Activated B cell treated with CpG ODN at 0.5 μM for 24 hours (primary cell): ENCODE results near the gene TAP1. TPM values are rescaled to one million over a fixed set of nuclear protein-coding genes. Genes with fewer than 3 reads are reported as not detected.
A peak's percentile ranks its signal among the peaks of the same experiment; 100 is the strongest.

Experiments
- ATAC-seq: fragments of 200-7000 bp; cut with Tn5 transposase; one replicate; pipeline ENCODE4 v1.10.0; 2021; ENCODE audit warnings: low read depth, mild to moderate bottlenecking, moderate library complexity
- CTCF ChIA-PET: fragments of 350-600 bp; sonication (Branson Sonifier 250); formaldehyde crosslinking; loops from one replicate; lab custom pipeline; 2021; ENCODE audit warnings: antibody characterized with exemption; lab: Charles Lee
- POLR2A ChIA-PET: fragments of 350-600 bp; sonication (Branson Sonifier 250); formaldehyde crosslinking; loops from one replicate; lab custom pipeline; 2021; ENCODE audit warnings: antibody characterized with exemption; lab: Charles Lee
- DNase-seq: peaks from one replicate; pipeline ENCODE4 v3.0.0; 2022
- H3K27ac Mint-ChIP-seq: one replicate; pipeline ENCODE4 v1.8.0; 2020; ENCODE audit warnings: mixed read lengths
- H3K27me3 Mint-ChIP-seq: one replicate; pipeline ENCODE4 v1.8.0; 2021; ENCODE audit warnings: mixed read lengths
- H3K36me3 Mint-ChIP-seq: one replicate; pipeline ENCODE4 v1.8.0; 2021; ENCODE audit warnings: low read depth, mixed read lengths
- H3K4me1 Mint-ChIP-seq: one replicate; pipeline ENCODE4 v1.8.0; 2021; ENCODE audit warnings: mixed read lengths
- H3K4me3 Mint-ChIP-seq: one replicate; pipeline ENCODE4 v1.8.0; 2020; ENCODE audit warnings: mild to moderate bottlenecking, mixed read lengths
- H3K9me3 Mint-ChIP-seq: one replicate; pipeline ENCODE4 v1.8.0; 2020; ENCODE audit warnings: mixed read lengths
- intact Hi-C: fragments of 100-400 bp; cut with micrococcal nuclease; formaldehyde crosslinking; loops from one replicate; pipeline ENCODE4 v1.15.1; 2024
- total RNA-seq: library from RNA; stranded (reverse); gene quantifications from 2 replicates; pipeline ENCODE4 v1.2.3, GENCODE V29; 2022
- TF ChIP-seq, protein P1 (sequence below): fragments of 200-600 bp; IDR thresholded peaks from one replicate; pipeline ENCODE4 v1.8.0; 2022; ENCODE audit warnings: antibody characterized with exemption, mild to moderate bottlenecking

The TAP1 gene, protein sequence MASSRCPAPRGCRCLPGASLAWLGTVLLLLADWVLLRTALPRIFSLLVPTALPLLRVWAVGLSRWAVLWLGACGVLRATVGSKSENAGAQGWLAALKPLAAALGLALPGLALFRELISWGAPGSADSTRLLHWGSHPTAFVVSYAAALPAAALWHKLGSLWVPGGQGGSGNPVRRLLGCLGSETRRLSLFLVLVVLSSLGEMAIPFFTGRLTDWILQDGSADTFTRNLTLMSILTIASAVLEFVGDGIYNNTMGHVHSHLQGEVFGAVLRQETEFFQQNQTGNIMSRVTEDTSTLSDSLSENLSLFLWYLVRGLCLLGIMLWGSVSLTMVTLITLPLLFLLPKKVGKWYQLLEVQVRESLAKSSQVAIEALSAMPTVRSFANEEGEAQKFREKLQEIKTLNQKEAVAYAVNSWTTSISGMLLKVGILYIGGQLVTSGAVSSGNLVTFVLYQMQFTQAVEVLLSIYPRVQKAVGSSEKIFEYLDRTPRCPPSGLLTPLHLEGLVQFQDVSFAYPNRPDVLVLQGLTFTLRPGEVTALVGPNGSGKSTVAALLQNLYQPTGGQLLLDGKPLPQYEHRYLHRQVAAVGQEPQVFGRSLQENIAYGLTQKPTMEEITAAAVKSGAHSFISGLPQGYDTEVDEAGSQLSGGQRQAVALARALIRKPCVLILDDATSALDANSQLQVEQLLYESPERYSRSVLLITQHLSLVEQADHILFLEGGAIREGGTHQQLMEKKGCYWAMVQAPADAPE
- 148 and 151 TPM in 2 replicates for total RNA-seq

DNA sequence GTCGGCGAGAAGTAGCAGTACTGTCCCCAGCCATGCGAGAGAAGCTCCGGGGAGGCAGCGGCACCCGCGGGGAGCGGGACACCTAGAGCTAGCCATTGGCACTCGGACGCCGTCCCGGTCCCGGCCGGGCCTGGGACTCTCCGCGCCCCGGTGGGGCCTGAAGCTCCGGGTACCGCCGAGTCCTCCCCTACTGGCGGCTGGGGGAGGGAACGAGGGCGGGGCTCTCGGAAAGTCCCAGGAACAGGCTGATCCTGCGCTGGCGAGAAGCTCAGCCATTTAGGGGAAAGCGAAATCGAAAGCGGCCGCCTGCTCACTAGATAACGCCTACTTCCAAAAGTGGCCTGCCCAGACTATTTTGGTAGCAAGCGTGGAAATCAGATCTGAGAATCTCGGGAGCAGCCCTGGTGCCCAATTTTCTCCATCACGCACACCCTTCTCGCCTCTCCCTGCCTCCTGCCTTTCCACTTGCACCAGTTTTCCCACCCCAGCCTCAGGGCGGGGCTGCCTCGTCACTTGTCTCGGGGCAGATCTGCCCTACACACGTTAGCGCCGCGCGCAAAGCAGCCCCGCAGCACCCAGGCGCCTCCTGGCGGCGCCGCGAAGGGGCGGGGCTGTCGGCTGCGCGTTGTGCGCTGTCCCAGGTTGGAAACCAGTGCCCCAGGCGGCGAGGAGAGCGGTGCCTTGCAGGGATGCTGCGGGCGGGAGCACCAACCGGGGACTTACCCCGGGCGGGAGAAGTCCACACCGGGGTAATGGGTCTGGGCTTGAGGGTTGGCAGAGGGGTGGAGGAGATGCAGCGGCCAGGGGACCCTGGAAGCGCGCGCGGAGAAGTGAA, at the start of gene TAP1, which contains the start of gene PSMB9:
Gene TAP1, minus strand, starts transcription at position 164 of the 835 bp plus-strand sequence. Its CDS starts 68 bp downstream, at position 96.
Gene PSMB9, plus strand, starts transcription at position 652 of the 835 bp plus-strand sequence. Its CDS starts 38 bp downstream, at position 690.
- Mint-ChIP-seq H3K4me3 (peak within 1 kb of the TSS; percentile 99), H3K9me3 (no peaks in the 10 kb centered on the region), H3K36me3 (peaks cover 93% of the 10 kb centered on the region), H3K27ac (peak within 1 kb of the TSS; percentile 98), H3K27me3 (no peaks in the 10 kb centered on the region), H3K4me1 (peaks cover 77% of the 10 kb centered on the region)
- DNase-seq = peak; percentile 91
- intact Hi-C loops = loop anchor here (1.0 kb wide), 4 partner anchors 9 to 37 kb away; partner anchors contain the start of genes PSMB8 and TAP2
- ChIA-PET CTCF (interaction anchor here (0.6 to 5.6 kb wide), 20 partner anchors 12 to 661 kb away, joined by 3 to 218 read pairs (median 4); partner anchors contain the start of genes GPSM3, HLA-DMA, HLA-DOB and PSMB8), POLR2A (interaction anchor here (0.7 to 12.3 kb wide), 52 partner anchors 10 to 882 kb away, joined by 3 to 904 read pairs (median 4); partner anchors contain the start of genes ATF6B, BRD2, DXO and GPSM3)
- ATAC-seq = peak; percentile 80
- TF ChIP-seq, protein P1, sequence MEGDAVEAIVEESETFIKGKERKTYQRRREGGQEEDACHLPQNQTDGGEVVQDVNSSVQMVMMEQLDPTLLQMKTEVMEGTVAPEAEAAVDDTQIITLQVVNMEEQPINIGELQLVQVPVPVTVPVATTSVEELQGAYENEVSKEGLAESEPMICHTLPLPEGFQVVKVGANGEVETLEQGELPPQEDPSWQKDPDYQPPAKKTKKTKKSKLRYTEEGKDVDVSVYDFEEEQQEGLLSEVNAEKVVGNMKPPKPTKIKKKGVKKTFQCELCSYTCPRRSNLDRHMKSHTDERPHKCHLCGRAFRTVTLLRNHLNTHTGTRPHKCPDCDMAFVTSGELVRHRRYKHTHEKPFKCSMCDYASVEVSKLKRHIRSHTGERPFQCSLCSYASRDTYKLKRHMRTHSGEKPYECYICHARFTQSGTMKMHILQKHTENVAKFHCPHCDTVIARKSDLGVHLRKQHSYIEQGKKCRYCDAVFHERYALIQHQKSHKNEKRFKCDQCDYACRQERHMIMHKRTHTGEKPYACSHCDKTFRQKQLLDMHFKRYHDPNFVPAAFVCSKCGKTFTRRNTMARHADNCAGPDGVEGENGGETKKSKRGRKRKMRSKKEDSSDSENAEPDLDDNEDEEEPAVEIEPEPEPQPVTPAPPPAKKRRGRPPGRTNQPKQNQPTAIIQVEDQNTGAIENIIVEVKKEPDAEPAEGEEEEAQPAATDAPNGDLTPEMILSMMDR = peak; percentile 20

DNA sequence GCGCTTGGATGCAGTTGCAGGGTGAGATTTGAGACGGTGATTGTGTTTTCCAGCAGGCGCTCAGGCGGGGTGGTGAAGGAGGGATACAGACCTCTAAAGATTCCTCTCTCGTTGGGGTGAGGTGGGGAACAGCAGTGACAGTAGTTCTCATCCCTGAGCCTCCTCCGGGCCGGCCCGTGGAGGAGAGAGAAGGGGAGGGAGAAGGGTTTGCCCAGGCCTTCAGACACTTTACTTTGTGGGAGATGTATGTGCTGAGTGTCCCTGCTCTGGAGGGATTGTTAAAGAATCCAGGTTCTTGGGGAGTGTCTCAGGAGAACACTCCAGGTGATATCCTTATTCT, 41.5 kb upstream of the TAP1 start:
- DNase-seq (no peak), ATAC-seq (peak; percentile 3)
- Mint-ChIP-seq H3K4me1 (peaks cover 70% of the 10 kb centered on the region), H3K9me3 (no peaks in the 10 kb centered on the region), H3K36me3 (peaks cover 15% of the 10 kb centered on the region), H3K27ac (peak overlapping the region; percentile 97), H3K4me3 (peak overlapping the region; percentile 99), H3K27me3 (no peaks in the 10 kb centered on the region)
- ChIA-PET CTCF (interaction anchor here (0.8 to 4.8 kb wide), 15 partner anchors 9 to 353 kb away, joined by 3 to 26 read pairs (median 4); partner anchors contain the start of gene TAP2), POLR2A (interaction anchor here (0.6 to 6.8 kb wide), 27 partner anchors 9 to 377 kb away, joined by 3 to 240 read pairs (median 9); partner anchors contain the start of genes BRD2, HLA-DMA, HLA-DMB and HLA-DPB1)
- TF ChIP-seq, protein P1 = no peak
- intact Hi-C loops = loop anchor here (2.0 to 10.0 kb wide), 3 partner anchors 16 to 250 kb away; partner anchors contain the start of gene HLA-DMA

DNA sequence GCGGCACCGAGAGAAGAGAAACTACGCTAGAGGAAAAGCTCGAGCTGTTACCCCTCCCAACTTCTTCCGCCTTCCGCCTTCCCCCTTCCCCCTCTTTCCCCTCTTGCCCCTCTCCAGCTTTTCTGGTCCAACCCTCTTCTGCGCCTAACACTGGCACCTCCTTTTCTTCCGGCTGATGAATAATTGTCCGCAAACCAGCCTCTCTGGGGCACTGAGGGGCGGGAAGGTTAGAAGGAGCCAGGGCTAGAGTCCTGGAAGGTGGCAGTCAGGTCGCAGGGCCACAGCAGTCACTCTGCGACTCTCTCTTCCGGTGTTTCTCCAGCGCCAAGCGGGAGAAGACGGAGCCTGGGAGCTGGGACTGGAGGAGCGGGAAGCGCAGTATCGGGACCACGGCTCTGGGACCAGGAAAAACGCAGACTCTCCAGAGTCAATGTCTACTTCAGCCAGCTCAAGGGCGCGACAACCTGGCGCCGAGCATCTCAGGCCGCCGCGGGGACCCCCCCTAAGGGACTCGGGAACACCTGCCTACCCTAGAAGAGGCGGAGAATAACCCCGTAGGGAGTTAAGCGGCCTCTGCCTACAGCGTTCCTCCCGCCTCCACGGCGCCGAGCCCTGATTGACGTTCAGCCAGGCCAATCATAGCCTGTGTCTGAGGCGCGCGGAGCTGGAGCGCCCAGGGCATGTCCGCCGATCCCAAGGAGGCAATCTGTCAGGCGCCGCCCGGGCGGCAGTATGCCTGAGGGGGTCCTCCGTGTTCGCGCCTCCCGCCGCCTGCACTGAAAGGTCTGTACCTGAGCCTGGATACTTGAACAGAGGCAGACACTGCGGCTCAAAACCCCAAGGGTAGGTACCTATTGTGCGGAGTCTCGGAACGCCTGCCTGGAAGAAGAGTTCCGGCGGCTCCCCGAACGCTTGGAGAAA, 40.8 kb upstream of the TAP1 start:
- TF ChIP-seq, protein P1 = no peak
- intact Hi-C loops = loop anchor here (1.0 to 10.0 kb wide), 5 partner anchors 16 to 250 kb away; partner anchors contain the start of genes HLA-DMA and HLA-DMB
- Mint-ChIP-seq H3K4me1 (peaks cover 70% of the 10 kb centered on the region), H3K36me3 (peaks cover 15% of the 10 kb centered on the region), H3K27ac (peak overlapping the region; percentile 97), H3K4me3 (peak overlapping the region; percentile 99), H3K27me3 (no peaks in the 10 kb centered on the region), H3K9me3 (no peaks in the 10 kb centered on the region)
- ChIA-PET POLR2A (interaction anchor here (0.6 to 6.8 kb wide), 36 partner anchors 9 to 377 kb away, joined by 3 to 240 read pairs (median 6); partner anchors contain the start of genes BRD2, HLA-DMA, HLA-DMB and HLA-DPB1), CTCF (interaction anchor here (0.6 to 4.8 kb wide), 17 partner anchors 8 to 354 kb away, joined by 3 to 26 read pairs (median 4); partner anchors contain the start of gene TAP2)
- peak; percentile 97 for ATAC-seq
- DNase-seq = peak; percentile 96
